Right renal pelvis (tissue), 4 donors: ENCODE measurements around the gene MAK. TPM values are rescaled to one million over a fixed set of nuclear protein-coding genes. Genes with fewer than 3 reads are reported as not detected.
"Not testable (repeated sequence)": the region's sequence is repeated elsewhere in the genome, so short reads cannot be mapped to it uniquely, and the experiment has no call there.

Experiments
- DNase-seq, 4 donors: peaks; one replicate each; pipeline ENCODE4 v3.0.0-alpha.2; 2013; ENCODE audit warnings: low read depth in 4 of 4, low spot score in 3 of 4, missing footprints in 1 of 4
- polyA plus RNA-seq, 4 donors: library from polyadenylated mRNA; unstranded; fragments of 120-200 nt; gene quantifications; one replicate each; pipeline ENCODE4 v1.2.1, GENCODE V29; 2013; ENCODE audit not compliant: insufficient read length in 4 of 4

Gene MAK
- polyA plus RNA-seq, 4 donors: 1.6 to 1.9 (median 1.6) TPM

- DNase-seq: no peak
Observed at GRCh38 chr6:10854922-10855632, 16.7 kb upstream of the MAK start.

- DNase-seq: not testable (repeated sequence)
Observed at GRCh38 chr6:10853849-10854300, 15.5 kb upstream of the MAK start.

GRCh38 chr6:10852361-10852960 is 14.1 kb upstream of the MAK start:
- DNase-seq: peak in 3 of 4 donors; percentile 26 to 38 (median 36)

GRCh38 chr6:10850728-10851127 is 12.4 kb upstream of the MAK start:
- DNase-seq: no peak

GRCh38 chr6:10849901-10850300 is 11.6 kb upstream of the MAK start:
- no peak for DNase-seq

GRCh38 chr6:10847684-10848083 is 9.3 kb upstream of the MAK start:
- DNase-seq: no peak

- DNase-seq: no peak
Observed at GRCh38 chr6:10843554-10843953, 5.2 kb upstream of the MAK start.

- DNase-seq: no peak
Observed at GRCh38 chr6:10838794-10839333, 525 bp upstream of the MAK start.

- no peak for DNase-seq
Observed at GRCh38 chr6:10837622-10837994, 731 bp downstream of the MAK start.

- peak in 1 of 4 donors; percentile 32 for DNase-seq
Observed at GRCh38 chr6:10837009-10837621, 1.2 kb downstream of the MAK start.

- DNase-seq: no peak
Observed at GRCh38 chr6:10834823-10835222, 3.5 kb downstream of the MAK start.

- no peak for DNase-seq
Observed at GRCh38 chr6:10831609-10832008, 6.7 kb downstream of the MAK start.

- no peak for DNase-seq
Observed at GRCh38 chr6:10824819-10825218, 13.5 kb downstream of the MAK start.

GRCh38 chr6:10824297-10824696 is 14.0 kb downstream of the MAK start:
- no peak for DNase-seq

- DNase-seq: not testable (repeated sequence)
Observed at GRCh38 chr6:10814176-10814575, 24.2 kb downstream of the MAK start.

- no peak for DNase-seq
Observed at GRCh38 chr6:10809098-10809497, 29.2 kb downstream of the MAK start.

- DNase-seq: no peak
Observed at GRCh38 chr6:10808376-10808775, 30.0 kb downstream of the MAK start.

- DNase-seq: peak; percentile 24 to 51 (median 36)
Observed at GRCh38 chr6:10801224-10801848, 37.0 kb downstream of the MAK start.

- DNase-seq: no peak
Observed at GRCh38 chr6:10800810-10801209, 37.5 kb downstream of the MAK start.

- no peak for DNase-seq
Observed at GRCh38 chr6:10794239-10794638, 44.1 kb downstream of the MAK start.

- DNase-seq: no peak
Observed at GRCh38 chr6:10793695-10794094, 44.6 kb downstream of the MAK start.
